Measurements from ENCODE around the gene IL36B.

Gene IL36B

GRCh38 chr2:113041871-113042270, 10.8 kb downstream of the IL36B start:
- no peaks in the 10 kb centered on the region for H3K4me1 Mint-ChIP-seq
- H3K36me3 Mint-ChIP-seq: no peaks in the 10 kb centered on the region
- no peak overlapping the region for H3K27ac Mint-ChIP-seq
- no peak for ATAC-seq
- H3K9me3 Mint-ChIP-seq: no peaks in the 10 kb centered on the region
- peak in 1 of 2 donors; percentile 44 for DNase-seq (ENCODE audit: low spot score in 2 of 2)
- no peak overlapping the region for H3K4me3 Mint-ChIP-seq

GRCh38 chr2:113039719-113040118, 12.9 kb downstream of the IL36B start:
- no peak for ATAC-seq
- Mint-ChIP-seq H3K27ac (no peak overlapping the region), H3K9me3 (no peaks in the 10 kb centered on the region)

GRCh38 chr2:113039158-113039557, 13.5 kb downstream of the IL36B start:
- Mint-ChIP-seq H3K9me3 (no peaks in the 10 kb centered on the region), H3K36me3 (no peaks in the 10 kb centered on the region), H3K4me1 (no peaks in the 10 kb centered on the region), H3K4me3 (no peak overlapping the region), H3K27ac (no peak overlapping the region)
- ATAC-seq (no peak), DNase-seq (ENCODE audit: low spot score in 2 of 2) (no peak)

More at GRCh38 chr2:113039719-113040118, 12.9 kb downstream of the IL36B start:
- no peak for DNase-seq (ENCODE audit: low spot score in 2 of 2)
- H3K4me3 Mint-ChIP-seq: no peak overlapping the region
- H3K4me1 Mint-ChIP-seq: no peaks in the 10 kb centered on the region
- H3K36me3 Mint-ChIP-seq: no peaks in the 10 kb centered on the region

GRCh38 chr2:113038291-113038690, 14.4 kb downstream of the IL36B start:
- Mint-ChIP-seq H3K4me1 (no peaks in the 10 kb centered on the region), H3K9me3 (no peaks in the 10 kb centered on the region), H3K4me3 (no peak overlapping the region), H3K27ac (no peak overlapping the region), H3K36me3 (no peaks in the 10 kb centered on the region)
- ATAC-seq (no peak), DNase-seq (ENCODE audit: low spot score in 2 of 2) (no peak)

GRCh38 chr2:113036763-113037162, 15.9 kb downstream of the IL36B start:
- H3K9me3 Mint-ChIP-seq: no peaks in the 10 kb centered on the region
- no peak overlapping the region for H3K27ac Mint-ChIP-seq
- H3K36me3 Mint-ChIP-seq: no peaks in the 10 kb centered on the region
- no peak for ATAC-seq
- H3K4me1 Mint-ChIP-seq: no peaks in the 10 kb centered on the region
- DNase-seq (ENCODE audit: low spot score in 2 of 2): no peak
- no peak overlapping the region for H3K4me3 Mint-ChIP-seq

GRCh38 chr2:113034016-113034415, 18.7 kb downstream of the IL36B start:
- DNase-seq (ENCODE audit: low spot score in 2 of 2) (no peak), ATAC-seq (no peak)
- H3K27ac Mint-ChIP-seq: no peak overlapping the region
- no peaks in the 10 kb centered on the region for H3K36me3 Mint-ChIP-seq
- H3K9me3 Mint-ChIP-seq: no peaks in the 10 kb centered on the region
- no peak overlapping the region for H3K4me3 Mint-ChIP-seq
- no peaks in the 10 kb centered on the region for H3K4me1 Mint-ChIP-seq

- DNase-seq (ENCODE audit: low spot score in 2 of 2) (no peak), ATAC-seq (no peak)
- Mint-ChIP-seq H3K9me3 (no peaks in the 10 kb centered on the region), H3K4me1 (no peaks in the 10 kb centered on the region), H3K36me3 (no peaks in the 10 kb centered on the region), H3K4me3 (no peak overlapping the region), H3K27ac (no peak overlapping the region)
Observed at GRCh38 chr2:113032737-113033136, 19.9 kb downstream of the IL36B start.

- Mint-ChIP-seq H3K4me3 (no peak overlapping the region), H3K36me3 (no peaks in the 10 kb centered on the region), H3K27ac (no peak overlapping the region), H3K9me3 (no peaks in the 10 kb centered on the region), H3K4me1 (no peaks in the 10 kb centered on the region)
- no peak for DNase-seq (ENCODE audit: low spot score in 2 of 2)
- no peak for ATAC-seq
Observed at GRCh38 chr2:113028112-113028511, 24.6 kb downstream of the IL36B start.

GRCh38 chr2:113027691-113028090, 25.0 kb downstream of the IL36B start:
- H3K27ac Mint-ChIP-seq: no peak overlapping the region
- DNase-seq (ENCODE audit: low spot score in 2 of 2) (no peak), ATAC-seq (no peak)
- H3K36me3 Mint-ChIP-seq: no peaks in the 10 kb centered on the region
- H3K4me1 Mint-ChIP-seq: no peaks in the 10 kb centered on the region
- H3K9me3 Mint-ChIP-seq: no peaks in the 10 kb centered on the region
- no peak overlapping the region for H3K4me3 Mint-ChIP-seq

GRCh38 chr2:113025737-113026136, 26.9 kb downstream of the IL36B start:
- Mint-ChIP-seq H3K4me1 (no peaks in the 10 kb centered on the region), H3K36me3 (no peaks in the 10 kb centered on the region), H3K9me3 (no peaks in the 10 kb centered on the region), H3K4me3 (no peak overlapping the region), H3K27ac (no peak overlapping the region)
- ATAC-seq (no peak), DNase-seq (ENCODE audit: low spot score in 2 of 2) (no peak)

- no peak for DNase-seq (ENCODE audit: low spot score in 2 of 2)
- no peak overlapping the region for H3K4me3 Mint-ChIP-seq
Observed at GRCh38 chr2:113024764-113025163, 27.9 kb downstream of the IL36B start.

GRCh38 chr2:113021312-113021711, 31.4 kb downstream of the IL36B start:
- peaks cover 2% of the 10 kb centered on the region for H3K9me3 Mint-ChIP-seq
- no peak overlapping the region for H3K4me3 Mint-ChIP-seq
- no peak for ATAC-seq
- H3K36me3 Mint-ChIP-seq: no peaks in the 10 kb centered on the region
- no peak for DNase-seq (ENCODE audit: low spot score in 2 of 2)
- no peaks in the 10 kb centered on the region for H3K4me1 Mint-ChIP-seq
- H3K27ac Mint-ChIP-seq: no peak overlapping the region

More at GRCh38 chr2:113024764-113025163, 27.9 kb downstream of the IL36B start:
- Mint-ChIP-seq H3K27ac (no peak overlapping the region), H3K36me3 (no peaks in the 10 kb centered on the region), H3K9me3 (no peaks in the 10 kb centered on the region), H3K4me1 (no peaks in the 10 kb centered on the region)
- ATAC-seq: no peak

GRCh38 chr2:113018509-113018908, 34.2 kb downstream of the IL36B start:
- H3K27ac Mint-ChIP-seq: no peak overlapping the region
- ATAC-seq (no peak), DNase-seq (ENCODE audit: low spot score in 2 of 2) (no peak)
- H3K4me3 Mint-ChIP-seq: no peak overlapping the region
- peaks cover 2% of the 10 kb centered on the region for H3K9me3 Mint-ChIP-seq
- no peaks in the 10 kb centered on the region for H3K4me1 Mint-ChIP-seq
- no peaks in the 10 kb centered on the region for H3K36me3 Mint-ChIP-seq

- ATAC-seq (no peak), DNase-seq (ENCODE audit: low spot score in 2 of 2) (no peak)
- Mint-ChIP-seq H3K4me1 (no peaks in the 10 kb centered on the region), H3K27ac (no peak overlapping the region), H3K36me3 (no peaks in the 10 kb centered on the region), H3K4me3 (no peak overlapping the region), H3K9me3 (peaks cover 2% of the 10 kb centered on the region)
Observed at GRCh38 chr2:113015655-113016054, 37.0 kb downstream of the IL36B start.

GRCh38 chr2:113015042-113015441, 37.6 kb downstream of the IL36B start:
- Mint-ChIP-seq H3K4me1 (no peaks in the 10 kb centered on the region), H3K27ac (no peak overlapping the region), H3K36me3 (no peaks in the 10 kb centered on the region), H3K4me3 (no peak overlapping the region), H3K9me3 (peaks cover 2% of the 10 kb centered on the region)
- ATAC-seq (no peak), DNase-seq (ENCODE audit: low spot score in 2 of 2) (no peak)

- Mint-ChIP-seq H3K36me3 (no peaks in the 10 kb centered on the region), H3K4me1 (no peaks in the 10 kb centered on the region), H3K27ac (no peak overlapping the region), H3K4me3 (no peak overlapping the region), H3K9me3 (peaks cover 2% of the 10 kb centered on the region)
- DNase-seq (ENCODE audit: low spot score in 2 of 2) (no peak), ATAC-seq (no peak)
Observed at GRCh38 chr2:113014067-113014466, 38.6 kb downstream of the IL36B start.

- Mint-ChIP-seq H3K4me1 (no peaks in the 10 kb centered on the region), H3K4me3 (no peak overlapping the region), H3K36me3 (no peaks in the 10 kb centered on the region), H3K27ac (no peak overlapping the region), H3K9me3 (peaks cover 2% of the 10 kb centered on the region)
- no peak for DNase-seq (ENCODE audit: low spot score in 2 of 2)
- ATAC-seq: no peak
Observed at GRCh38 chr2:113013336-113013661, 39.4 kb downstream of the IL36B start.

All from stimulated activated effector memory CD8-positive, alpha-beta T cell treated with anti-CD3 and anti-CD28 coated beads, Interleukin-12 subunit alpha, Interleukin-12 subunit beta, amount 100 ng/mL, for 72 hours (primary cell).